D721Med (cell line): ENCODE results near the gene GRK7.

ENCODE experiments used
- DNase-seq: peaks from one replicate; pipeline ENCODE4 v3.0.0; 2011; ENCODE audit warnings: low spot score; ENCODE audit not compliant: insufficient read length
- FAIRE-seq: peaks from 2 replicates; lab custom pipeline; 2011; peaks lifted over from hg19 to GRCh38; lab: Jason Lieb, UNC
- TF ChIP-seq, protein P1 (sequence below): IDR thresholded peaks from 2 replicates; pipeline ENCODE4 v1.5.1; 2012; ENCODE audit warnings: mild to moderate bottlenecking, control low read depth; ENCODE audit not compliant: insufficient read depth; ENCODE audit errors: missing control alignments

GRK7 gene

DNA sequence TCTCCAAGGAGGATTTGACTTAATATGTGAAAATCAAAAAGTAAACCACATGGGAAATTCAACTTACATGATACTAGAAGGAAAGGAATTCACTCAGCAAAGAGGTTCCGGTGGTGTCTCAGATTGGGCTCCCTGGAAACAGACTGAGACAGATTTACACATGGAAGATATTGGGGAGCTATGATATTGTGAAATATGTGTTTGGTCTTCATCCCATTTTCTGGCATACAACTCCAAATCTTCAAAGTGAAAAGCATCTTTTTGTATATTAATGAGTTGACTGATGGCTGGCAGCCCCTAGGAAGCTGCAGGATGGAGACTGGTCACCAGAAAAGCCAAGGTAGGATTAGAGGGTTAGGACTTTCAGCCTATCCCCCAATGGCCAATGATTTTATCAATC lies 29.3 kb downstream of the GRK7 start:
- DNase-seq = no peak
- no peak for FAIRE-seq

DNA sequence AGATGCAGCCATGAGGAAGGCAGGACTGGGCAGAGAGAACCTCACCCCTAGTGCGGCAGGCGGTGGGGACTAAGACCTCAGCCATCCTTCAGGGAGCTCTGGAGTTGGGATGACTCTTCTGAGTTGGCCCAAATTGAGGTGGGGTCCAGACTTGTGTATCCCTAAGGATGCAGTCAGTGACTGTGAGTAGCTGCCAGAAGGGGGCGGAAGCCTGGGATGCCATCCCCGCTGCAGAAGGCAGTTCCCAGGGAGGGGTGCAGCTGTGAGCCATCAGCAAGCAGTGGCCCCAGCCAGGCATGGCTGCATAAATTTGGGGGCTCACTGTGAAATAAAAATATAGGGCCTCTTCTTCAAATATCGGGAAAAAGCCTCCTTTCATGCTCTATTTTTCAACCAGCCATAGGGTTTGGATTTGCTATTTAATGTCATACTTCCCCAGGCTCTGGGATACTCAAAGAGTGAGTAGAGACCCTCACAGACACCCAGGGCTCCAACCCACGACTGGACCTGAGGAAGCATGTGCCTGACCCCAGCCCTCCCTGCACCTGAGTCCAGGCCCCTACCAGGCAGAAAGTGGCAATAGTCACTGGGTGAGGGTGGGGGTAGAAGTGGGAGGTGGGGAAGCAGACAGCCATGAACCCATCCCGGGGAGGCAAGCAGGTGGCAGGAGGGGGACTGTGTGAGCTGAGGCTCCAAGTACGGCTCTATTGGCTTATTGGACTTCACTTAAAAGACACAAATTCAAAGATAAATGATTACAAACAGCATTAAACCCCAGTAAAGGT lies 30.5 kb downstream of the GRK7 start:
- DNase-seq (no peak), FAIRE-seq (no peak)
- TF ChIP-seq, protein P1, sequence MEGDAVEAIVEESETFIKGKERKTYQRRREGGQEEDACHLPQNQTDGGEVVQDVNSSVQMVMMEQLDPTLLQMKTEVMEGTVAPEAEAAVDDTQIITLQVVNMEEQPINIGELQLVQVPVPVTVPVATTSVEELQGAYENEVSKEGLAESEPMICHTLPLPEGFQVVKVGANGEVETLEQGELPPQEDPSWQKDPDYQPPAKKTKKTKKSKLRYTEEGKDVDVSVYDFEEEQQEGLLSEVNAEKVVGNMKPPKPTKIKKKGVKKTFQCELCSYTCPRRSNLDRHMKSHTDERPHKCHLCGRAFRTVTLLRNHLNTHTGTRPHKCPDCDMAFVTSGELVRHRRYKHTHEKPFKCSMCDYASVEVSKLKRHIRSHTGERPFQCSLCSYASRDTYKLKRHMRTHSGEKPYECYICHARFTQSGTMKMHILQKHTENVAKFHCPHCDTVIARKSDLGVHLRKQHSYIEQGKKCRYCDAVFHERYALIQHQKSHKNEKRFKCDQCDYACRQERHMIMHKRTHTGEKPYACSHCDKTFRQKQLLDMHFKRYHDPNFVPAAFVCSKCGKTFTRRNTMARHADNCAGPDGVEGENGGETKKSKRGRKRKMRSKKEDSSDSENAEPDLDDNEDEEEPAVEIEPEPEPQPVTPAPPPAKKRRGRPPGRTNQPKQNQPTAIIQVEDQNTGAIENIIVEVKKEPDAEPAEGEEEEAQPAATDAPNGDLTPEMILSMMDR = no peak

More for the DNA sequence above, 29.3 kb downstream of the GRK7 start:
- TF ChIP-seq, protein P1 = no peak

DNA sequence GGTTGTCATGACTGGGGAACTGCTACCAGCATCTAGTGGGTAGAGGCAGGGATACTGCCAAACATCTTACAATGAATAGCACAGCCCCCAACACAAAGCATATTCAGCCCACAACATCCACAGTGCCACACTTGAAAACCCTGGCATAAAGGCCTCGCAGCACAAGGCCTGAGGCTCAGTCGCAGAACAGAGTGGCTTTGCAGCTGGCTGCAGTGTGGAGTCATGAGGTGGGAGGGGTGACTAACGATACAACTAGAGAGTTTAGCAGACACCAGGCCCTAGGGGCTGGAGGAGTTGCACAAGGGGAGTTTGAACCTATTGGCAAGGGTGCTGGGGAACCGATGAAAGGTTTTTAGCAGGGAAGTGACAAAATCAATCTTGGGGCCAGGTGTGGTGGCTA lies 32.1 kb downstream of the GRK7 start:
- TF ChIP-seq, protein P1 = no peak
- DNase-seq (no peak), FAIRE-seq (no peak)

DNA sequence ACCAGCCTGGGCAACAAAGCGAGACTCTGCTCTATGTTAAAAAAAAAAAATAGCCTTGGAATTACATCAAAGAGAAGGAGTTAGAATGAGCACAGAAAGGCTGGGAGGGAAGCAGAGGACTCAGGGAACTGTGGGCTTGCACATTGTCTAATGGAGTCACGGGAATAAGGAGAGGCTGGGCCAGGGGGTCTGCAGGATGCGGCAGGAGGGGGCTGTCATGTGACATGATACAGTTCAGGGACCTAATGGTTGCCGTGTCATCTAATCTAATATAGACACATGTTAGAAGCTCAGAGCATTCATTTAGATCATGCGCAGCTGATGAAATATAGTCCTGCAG lies 32.5 kb downstream of the GRK7 start:
- no peak for FAIRE-seq
- no peak for DNase-seq
- TF ChIP-seq, protein P1 = no peak

DNA sequence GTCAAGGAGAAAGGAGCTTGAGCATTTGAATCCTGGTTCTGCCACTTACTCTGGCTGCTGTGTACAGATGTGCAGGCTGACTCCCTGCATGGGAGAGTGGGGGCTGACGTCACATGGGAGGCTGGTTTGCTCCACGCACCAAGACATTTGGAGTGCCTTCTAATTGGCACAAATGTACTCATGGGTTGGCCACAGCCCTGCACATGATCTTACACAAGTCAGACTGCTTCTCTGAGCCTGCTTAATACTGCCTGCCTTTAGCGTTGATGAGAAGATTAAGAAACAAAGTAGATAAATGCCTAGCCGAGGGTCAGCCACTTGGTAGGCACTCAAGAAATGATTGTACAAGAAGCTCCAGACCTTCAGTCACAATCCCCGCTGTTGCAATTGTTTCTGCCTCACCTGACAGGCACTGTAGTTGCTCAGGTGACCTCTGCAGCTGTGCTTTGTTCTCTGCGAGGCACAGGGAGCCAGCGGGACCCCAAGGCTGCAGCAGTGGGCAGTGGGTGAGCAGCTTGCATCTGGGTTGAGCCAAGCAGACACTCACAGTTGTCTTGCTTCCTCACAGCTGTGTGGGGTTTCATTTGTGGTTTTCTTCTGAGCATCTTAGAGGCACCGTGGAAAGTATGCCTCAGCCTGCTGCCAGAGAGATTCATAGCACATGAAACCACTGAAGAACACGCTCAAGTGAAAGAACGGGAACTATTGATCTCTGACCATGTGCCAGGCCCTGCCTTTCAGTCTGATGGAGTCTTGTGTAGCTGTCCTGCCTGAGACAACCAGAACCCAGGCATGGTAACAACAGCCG lies 33.1 kb downstream of the GRK7 start:
- peak; percentile 66 for DNase-seq
- TF ChIP-seq, protein P1 = no peak
- peak; percentile 29 for FAIRE-seq

DNA sequence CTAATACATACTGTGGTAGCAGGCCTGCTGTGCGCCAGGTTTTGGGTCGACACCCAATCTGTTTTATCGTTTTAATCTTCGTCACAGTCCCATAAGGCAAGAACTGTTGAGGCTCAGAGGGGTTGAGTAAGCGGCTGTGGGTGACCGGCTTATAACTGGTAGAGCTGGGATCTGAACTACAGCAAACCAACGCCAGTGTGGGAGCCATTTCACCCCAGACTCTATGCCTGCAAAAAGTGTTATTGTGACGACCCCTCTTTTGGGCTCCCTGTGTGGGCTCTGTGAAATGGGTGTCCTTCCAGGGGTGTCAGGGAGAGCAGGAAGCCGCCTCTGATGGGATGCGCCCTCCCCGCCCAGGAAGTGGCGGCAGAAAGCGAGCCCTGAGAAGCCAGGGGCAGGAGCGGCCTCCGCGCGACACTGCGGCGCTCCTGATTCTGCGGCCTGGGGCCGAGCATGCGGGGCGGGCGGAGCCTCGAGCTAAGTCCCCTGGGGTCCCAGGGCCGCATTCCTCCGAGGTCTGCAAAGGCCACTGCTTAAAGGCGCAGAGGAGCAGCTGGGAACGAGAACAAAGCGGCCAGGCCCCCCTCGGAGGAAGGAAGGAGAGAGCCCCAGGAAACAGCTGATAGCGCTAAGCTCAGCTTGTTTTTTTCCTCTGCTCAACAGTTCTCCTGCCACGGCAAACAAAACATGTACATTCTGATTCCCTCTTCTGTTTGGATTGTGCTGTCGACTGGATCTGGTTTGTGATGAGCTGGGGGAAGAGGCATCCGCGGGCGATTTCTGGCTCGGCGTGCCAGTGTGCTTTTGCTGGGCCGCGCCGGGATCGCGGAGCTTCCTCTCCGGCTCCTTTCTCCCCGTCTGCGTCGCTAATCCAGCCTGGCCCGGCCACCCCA lies 33.9 kb downstream of the GRK7 start:
- TF ChIP-seq, protein P1 = no peak

More for the DNA sequence above, 33.9 kb downstream of the GRK7 start:
- DNase-seq = no peak
- no peak for FAIRE-seq
